ENCODE measurements around the gene TNRC6B.
A peak's percentile ranks its signal among the peaks of the same experiment; 100 is the strongest.
"Not testable (repeated sequence)": the region's sequence is repeated elsewhere in the genome, so short reads cannot be mapped to it uniquely, and the experiment has no call there.

TNRC6B gene

DNA sequence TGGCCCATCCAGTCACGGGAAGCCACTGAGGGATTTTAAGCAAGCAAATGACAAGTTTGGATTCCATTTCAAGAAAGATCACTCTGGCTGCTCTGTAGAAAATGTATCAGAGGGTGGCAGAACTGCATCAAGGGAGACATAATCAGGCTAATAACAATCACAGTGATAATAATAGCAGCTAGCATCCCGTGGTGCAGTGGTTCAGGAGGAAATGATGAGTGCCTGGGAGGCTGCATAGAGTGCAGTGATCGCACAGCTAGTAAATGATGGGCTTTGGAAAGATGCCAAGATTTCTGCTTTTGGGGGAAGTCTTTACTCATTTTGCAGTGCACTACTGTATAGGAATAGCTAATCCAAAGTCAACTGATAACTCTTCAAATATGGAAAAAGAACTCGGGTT, 35.8 kb downstream of the TNRC6B start:
- DNase-seq = no peak

DNA sequence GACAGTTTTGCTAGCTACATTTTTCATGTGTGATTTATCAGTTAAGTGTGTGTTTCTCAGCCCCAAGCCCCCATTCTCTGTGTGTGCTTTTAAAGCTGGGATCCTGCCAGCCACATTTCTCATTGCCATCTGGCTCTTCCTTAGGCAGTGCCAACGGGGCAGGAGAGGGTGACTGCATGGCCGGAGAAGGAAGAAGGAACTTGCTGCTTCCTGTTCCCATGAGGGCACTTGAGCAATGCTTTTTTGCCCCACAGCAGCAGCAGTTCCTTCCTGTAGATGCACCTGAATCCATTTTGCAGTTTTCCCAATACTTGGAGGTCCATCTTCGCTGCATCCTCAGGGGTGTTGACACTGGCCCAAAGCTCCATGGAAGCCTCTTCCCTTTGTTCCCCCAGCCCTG, 37.5 kb downstream of the TNRC6B start:
- peak; percentile 42 for DNase-seq

DNA sequence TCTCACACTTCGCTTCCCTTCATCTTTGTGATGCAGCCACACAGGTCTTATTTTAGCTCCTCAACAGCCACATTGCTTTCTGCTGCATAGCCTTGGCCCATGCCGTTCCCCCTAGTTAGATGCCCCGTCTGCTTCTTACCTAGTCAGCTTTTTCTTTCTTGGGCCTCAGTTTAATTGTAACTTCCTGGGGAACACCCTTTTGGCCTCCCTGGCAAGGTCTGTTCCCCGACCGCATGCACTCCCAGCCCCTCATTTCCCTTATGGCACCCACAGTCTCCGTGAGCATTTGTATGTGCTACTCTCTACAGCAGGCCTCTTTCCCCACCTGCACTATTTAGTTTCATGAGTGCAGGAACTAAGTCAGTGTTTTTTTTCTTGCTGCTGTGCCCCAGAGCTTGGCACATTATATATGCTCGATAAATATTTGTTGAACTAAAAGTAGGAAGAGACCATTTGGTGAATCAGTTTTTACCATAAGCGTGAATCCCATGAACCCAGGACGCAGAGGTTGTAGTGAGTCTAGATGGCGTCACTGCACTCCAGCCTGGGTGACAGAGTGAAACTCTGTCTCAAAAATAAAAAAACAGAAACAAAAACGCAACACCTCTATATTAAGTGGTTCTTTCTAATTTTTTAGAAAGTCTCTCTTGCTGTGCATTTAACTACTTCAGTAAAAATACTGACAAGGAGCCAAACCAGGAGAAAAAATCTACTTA, 38.5 kb downstream of the TNRC6B start:
- no peak for DNase-seq

DNA sequence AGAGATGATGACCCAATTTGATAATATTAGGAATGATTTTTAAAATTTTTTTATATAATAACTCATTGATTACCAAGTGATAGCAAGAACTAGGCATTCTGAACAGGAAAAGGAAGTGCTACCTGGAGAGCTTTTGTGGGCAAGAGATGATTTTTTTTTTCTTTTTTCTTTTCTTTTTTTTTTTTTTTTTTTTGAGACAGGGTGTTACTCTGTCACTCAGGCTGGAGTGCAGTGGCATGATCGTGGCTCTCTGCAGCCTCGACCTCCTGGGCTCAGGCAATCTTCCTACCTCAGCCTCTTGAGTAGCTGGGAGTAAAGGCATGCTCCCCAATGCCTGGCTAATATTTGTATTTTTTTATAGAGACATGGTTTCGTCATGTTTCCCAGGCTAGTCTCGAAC, 40.4 kb downstream of the TNRC6B start:
- DNase-seq = no peak

DNA sequence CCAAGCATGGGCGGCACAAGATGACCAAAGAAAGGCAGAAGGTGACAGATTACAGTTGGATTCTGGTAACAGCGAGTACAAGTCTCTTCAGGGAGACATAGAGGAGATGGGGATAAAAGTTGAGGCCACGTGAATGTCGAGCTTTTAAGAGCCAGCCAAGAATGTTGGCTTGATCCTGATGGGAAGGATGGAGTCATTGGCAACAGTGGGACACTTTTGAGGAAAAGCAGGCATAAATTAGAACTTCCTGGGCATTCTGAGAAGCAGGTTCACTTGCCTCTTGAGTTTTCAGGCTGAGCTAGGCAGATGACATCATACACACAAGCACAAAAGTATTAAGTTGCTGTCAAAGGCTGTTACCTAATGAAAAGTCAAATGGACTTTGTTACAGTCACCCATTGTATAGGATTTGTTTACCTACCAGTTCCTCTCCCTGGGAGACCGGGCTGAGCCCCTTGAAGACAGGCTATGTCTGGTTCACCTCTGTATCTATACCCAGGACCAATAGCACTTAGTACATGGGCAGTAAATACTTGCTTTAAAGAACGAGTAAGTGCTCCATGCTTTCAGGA, 41.1 kb downstream of the TNRC6B start:
- DNase-seq = no peak

DNA sequence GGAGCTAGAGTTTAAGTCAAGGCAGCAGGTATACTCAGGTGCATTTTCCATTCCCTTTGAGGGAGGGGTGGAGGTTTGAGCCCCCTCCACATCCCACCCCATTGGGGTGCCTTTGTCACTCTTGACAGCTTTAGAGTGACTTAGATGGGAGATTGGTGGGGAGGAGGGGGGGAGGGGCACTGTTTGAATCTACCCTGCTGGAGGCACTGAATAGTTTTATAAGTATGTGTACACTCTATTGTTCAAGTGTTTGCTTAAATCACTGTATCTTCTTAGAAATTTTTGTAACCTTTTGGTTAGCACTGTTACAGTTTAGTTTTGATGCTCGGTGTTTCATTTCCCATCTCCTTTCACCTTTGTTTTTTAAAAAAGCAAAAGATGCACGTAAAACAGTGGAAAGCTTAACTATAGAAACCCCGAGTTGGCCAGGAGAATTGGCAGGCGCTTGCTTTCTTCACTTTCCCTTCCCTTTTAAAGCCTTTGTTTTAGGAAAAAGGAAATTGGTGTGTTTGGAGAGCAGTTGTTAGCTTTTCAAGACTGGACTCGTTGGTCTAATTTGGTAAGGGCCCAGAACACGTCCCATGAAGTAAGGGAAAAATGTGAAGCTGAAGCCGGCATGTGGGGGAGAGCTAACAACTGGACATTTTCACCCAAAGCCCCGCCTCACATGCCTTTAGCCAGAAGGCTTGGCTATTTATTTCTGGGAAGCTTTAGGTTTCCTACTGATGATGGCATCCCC, 42.8 kb downstream of the TNRC6B start:
- no peak for DNase-seq

DNA sequence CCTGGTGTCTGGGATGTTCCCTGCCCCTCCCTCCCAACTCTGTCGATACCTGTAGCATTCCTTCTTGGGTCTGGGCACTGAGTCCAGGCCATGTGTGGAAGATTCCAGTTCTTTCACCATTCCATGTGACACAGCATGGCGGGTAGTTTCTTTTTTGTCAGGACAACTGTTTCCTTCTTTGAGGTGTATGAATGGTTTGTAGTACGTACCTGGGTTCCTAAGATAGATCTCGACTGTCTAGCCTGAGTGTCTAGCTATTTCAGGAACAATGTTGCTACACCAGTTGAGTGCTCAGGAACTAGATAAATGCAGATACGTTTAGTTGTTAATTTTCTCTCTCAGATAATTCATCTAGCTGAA, 43.3 kb downstream of the TNRC6B start:
- DNase-seq = no peak

DNA sequence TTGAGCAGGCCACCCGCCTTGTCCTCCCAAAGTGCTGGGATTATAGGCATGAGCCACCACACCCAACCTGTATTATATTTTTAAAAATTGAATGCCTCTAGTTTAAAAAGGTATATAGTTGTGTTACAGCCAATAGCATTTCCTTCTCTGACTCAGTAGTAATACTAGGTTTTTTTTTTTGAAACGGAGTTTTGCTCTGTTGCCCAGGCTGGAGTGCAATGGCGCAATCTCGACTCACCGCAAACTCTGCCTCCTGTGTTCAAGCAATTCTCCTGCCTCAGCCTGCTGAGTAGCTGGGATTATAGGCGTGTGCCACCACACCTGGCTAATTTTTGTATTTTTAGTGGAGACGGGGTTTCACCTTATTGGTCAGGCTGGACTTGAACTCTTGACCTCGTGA, 45.3 kb downstream of the TNRC6B start:
- DNase-seq = not testable (repeated sequence)

DNA sequence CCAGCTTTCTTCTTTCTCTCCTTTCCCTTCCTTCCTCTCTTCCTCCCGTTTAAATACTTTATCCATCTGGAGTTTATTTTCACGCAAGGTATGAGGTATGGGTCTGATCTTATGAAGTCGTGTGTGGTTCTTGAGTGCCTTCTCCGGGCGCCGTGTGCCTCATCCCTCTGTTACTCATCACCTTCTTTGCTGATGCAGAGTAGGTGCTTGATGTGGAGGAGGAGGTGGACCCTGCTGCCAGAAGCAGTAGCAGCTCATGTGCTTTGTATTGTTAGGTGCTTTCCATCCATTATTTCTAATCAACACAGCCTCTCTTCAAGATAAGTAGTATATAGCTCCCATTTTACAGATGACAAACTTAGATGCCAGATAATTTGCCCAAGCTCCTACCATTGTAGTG, 47.0 kb downstream of the TNRC6B start:
- no peak for DNase-seq

DNA sequence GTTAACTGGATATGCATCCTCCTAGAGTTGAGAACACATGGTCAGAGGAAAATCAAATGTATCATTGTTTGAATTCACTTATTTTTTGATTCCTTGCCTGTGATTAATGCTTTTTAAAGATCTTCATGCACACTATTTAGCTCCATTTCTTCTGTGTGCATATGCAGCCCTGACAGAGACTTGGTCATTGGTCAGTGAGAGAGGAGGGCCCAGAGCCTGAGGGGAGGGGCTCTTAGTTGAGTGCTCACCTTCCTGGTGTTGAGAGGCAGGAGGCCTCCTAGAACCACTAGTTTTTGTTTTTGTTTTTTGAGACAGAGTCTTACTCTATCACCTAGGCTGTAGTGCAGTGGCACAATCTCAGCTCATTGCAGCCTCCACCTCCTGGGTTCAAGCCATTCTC, 48.9 kb downstream of the TNRC6B start:
- DNase-seq = no peak

DNA sequence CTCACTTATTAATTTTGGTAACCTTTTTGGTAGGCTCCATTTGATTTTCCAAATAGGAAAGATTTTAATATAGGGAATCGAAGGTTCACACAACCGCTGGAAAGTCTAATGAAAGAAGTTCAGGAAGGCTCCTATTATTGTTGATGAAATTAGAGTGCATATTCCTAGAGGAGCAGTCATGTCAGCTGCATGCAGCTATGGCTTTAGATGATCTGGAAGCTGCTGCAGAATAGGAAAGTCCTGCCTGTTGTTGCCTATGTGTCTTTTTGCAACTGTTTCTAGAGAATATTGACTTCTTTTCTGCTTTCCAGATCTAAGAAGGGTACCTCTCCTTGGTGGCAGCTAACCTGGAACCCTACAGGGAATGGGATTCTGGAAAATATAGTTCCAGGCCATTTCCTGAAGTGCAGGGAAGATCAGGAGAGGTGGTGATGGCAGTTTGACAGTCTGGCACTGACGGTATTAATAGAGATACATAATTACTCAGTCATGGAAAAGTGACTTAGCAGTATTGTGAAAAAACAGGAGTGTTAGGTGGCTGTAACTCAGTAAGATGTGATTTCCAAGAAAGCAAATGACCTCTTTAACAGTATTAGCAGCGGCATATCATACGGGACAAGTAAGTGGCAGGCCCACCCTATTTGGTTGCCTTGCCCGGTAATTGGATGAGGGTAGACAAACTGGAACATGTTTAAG, 54.0 kb downstream of the TNRC6B start:
- DNase-seq = no peak

DNA sequence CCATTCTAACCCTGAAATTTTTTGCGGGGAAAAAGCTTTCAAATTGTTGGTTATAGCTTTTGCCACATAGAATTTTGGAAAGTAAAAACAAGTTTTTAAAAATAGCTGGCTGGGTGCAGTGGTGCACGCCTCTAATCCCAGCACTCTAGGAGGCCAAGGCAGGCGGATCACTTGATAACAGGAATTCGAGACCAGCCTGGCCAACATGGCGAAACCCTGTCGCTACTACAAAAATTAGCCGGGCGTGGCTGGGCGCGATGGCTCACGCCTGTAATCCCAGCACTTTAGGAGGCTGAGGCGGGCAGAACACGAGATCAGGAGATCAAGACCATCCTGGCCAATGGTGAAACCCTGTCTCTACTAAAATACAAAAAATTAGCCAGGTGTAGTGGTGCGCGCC, 54.9 kb downstream of the TNRC6B start:
- DNase-seq = no peak

DNA sequence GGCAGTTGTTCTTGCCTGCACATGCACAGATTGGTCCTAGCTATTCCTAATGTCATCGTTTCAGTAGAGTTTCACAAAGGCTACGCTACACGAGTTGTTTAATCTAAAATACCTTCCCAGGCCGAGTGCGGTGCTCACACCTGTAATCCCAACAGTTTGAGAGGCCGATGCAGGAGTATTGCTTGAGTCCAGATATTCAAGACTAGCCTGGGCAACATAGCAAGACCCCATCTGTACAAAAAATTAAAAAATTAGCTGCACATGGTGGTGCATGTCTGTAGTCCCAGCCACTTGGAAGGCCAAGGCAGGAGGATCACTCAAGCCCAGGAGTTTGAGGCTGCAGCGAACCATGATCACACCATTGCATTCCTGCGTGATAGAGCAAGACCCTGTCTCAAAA, 56.2 kb downstream of the TNRC6B start:
- DNase-seq = no peak

DNA sequence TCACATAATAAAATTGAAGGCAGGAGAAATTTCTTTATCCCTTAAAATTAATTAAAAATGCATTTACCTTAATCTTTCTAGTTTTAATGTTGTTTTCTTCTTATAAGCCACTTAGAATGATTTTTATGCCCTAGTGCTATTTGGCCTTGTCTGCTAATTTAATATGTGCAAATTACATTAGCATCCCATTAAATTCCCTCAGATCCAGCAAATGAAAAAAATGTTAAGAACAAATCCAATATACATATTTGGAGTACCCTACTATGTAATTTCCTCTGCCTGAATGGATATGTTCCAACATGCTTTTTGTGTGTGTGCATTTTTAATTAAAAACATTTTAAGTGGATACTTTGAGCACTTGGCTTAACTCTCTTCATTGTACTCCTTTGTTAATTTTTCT, 56.9 kb downstream of the TNRC6B start:
- no peak for DNase-seq

DNA sequence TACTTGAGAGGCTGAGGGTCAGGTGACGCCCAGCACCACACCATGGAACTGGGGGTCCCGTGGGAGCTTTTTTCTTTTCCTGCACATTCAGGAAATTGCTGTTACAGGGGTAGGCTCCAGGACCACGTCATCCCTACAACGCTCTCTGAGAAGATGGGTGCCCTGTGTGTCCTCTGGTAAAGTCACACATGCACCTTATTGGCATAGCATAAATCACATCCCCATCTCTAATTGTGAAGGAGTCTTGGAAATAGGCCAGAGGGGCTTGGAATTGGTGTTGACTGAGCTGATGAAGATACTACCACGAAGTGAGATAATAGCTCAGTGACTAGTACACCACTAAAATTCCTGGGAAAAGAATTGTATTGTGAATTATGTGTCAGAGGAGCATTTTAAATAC, 57.6 kb downstream of the TNRC6B start:
- DNase-seq = no peak

DNA sequence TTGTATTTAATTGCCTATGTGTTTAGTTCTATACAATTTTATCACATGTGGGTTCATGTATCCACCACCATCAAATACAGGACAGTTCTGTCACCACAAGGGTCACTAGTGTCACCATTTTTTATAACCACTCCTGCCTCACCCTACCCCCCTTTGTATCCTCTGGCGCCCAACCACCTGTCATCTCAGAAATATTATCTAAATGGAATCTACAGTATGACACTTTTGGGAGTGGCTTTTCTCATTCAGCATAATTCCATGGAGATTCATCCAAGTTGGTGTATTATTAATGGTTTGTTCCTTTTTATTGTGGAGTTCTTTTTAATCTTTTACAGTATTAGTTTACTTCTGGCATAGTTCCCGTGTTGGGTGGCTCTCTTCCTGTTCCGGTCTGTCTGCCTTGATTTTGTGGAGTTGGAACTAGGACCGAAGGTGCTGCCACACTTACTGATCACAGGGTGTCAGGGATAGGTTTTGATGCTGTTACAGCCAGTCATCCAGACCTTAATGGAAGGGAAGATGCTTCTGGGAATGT, 58.5 kb downstream of the TNRC6B start:
- no peak for DNase-seq

DNA sequence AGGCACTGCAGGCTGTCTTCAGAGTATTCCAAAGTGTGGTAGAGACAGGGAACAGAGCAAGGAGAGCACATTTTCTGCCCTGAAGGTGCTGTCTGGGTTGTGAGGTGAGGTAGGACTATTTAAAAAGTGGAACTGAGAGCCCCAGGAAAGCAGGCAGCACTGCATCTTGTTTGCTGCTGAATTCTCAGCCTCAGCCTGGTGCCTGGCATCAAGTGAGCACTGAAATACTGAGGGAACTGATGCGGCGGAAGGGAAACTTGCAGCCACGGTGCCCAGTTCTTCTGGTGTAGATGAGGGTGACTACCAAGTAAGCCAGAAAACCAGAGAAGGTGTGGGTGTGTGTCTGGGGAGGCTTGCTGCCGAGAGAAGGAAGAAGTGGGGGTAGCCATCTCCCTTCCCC, 59.5 kb downstream of the TNRC6B start:
- DNase-seq = no peak

DNA sequence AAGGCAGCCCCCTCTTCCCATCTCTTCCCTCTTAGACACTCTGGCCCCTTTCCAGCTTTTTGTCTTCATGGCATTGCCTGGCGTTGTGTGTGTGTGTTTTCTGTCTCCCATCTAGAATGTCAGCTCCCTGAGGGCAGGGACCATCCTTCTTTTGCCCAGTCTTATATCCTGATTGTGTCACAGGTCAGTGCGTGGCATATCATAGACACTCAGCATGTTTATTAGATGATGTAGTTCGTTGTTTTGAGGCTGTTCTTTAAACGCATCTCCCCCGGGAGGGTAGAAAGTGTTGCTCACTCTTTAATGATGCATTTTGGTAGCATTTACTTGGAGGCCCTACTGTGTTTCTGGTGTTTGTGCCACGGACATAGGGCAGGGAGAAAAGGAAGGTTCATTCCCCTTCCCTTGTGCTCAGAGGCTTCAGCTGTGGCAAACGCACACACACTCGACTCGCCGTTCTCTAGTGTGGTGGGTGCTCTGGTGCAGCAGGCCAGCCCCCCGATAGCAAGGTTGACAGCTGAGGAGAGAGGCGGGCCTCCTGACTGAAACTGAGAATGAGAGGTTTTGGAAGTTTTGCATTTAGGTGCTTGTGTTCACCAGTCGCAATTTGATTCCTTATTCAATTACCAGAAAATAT, 60.2 kb downstream of the TNRC6B start:
- DNase-seq = peak; percentile 12

DNA sequence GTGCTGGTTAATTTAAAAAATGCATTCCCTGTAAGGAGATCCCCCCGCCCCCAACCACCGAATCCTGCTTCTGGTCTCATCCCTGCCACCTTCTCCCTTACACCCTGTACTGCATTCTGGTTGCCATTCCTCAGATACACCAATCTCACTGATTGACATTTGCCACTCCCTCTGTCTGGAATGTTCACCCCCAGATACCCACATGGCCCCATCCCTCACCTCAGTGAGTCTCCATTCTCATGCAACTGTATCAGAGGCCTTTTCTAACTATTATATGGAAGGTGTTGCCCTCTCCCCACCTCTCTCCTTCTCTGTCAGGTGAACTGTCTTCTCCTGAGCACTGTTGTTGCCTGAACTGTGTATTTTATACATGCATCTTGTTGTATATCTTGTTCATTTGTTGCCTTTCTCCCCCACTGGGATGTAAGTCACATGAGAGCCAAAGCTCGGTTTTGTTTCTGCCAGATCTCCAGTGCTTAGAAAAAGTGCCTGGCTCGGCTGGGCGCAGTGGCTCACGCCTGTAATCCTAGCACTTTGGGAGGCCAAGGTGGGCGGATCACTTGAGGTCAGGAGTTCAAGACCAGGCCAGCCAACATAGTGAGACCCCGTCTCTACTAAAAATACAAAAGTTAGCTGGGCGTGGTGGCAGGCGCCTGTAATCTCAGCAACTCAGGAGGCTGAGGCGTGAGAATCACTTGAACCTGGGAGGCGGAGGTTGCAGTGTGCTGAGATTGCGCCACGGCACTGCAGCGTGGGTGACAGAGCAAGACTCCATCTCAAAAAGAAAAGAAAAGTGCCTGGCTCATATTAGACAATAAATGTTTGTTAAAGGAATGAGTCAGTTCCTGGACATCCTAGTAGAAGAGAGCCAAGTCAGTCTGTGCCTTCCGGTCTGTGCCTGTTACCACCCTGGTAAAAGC, 61.0 kb downstream of the TNRC6B start:
- DNase-seq = peak; percentile 83

DNA sequence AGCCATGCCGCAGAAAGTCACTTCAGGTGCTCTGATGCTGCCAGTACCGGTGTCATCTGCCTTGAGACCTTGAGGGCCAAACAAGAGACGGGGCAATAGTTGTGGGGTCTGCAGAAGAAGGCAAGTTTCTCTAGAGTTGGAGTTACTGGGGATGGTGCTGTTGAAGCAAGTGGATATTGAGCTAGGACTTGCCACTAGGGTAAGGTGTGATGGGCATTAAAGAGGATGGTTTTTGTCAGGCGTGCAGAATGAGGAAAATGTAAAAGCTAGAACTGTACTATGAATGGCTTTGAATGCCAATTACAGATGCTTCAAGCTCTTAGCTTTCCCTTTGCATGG, 61.6 kb downstream of the TNRC6B start:
- DNase-seq = no peak

DNA sequence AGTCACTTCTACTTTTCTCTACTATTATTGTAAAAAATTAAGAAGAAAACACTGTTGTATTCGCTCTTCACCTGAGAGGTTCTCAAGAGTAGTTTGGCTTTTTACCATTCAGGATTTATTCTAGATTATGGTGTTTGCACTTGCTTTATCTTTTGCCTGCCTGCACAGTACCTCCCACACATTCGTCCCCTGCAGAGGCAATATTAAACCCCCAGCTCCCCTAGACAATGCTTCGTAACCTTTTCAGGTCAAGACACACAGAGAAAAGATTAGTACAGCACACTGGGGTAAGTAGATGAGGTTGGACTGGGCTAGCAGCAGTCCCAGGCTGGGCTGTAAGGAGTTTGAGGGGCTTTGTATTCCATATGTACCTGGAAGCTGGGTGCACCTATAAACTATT, 62.4 kb downstream of the TNRC6B start:
- DNase-seq = no peak

DNA sequence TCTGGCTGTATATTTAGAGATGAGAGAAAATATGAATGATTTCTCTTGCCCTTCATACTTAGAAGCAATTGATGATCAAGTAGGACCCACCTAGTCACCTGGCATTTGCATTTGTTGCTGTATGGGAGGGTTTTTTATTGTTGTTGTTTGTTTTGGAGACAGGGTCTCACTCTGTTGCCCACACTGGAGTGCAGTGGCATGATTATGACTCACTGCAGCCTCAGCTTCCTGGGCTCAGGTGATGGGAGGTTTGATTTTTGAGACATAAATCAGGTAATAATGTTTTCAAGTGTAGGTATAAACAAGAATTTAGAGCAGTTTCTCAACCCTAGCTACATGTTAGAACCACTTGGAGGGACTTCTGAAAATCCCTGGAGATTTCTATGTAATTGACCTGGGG, 63.0 kb downstream of the TNRC6B start:
- no peak for DNase-seq

Data from EL (cell line).